Measurements from ENCODE around the gene CACNA1H.
"Not testable (repeated sequence)": the region's sequence is repeated elsewhere in the genome, so short reads cannot be mapped to it uniquely, and the experiment has no call there.

Gene CACNA1H

GRCh38 chr16:1213796-1214372 lies 61.0 kb downstream of the CACNA1H start:
- DNase-seq (ENCODE audit: low read depth), result no peak

DNA sequence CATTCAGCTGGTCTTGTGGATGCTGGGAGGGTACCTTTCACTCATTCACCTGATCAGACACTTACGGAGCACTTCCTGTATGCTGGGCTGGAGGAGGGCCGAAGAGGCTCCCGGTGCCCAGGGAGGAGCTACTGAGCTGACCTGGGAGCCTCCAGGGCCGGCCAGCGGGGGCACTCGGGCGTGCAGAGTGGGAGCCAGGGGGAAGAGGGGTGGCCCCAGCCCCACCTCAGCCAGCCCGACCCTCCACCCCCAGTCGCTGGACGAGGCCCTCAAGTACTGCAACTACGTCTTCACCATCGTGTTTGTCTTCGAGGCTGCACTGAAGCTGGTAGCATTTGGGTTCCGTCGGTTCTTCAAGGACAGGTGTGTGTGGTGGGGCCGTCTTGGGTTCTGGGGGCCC lies 61.8 kb downstream of the CACNA1H start:
- DNase-seq (ENCODE audit: low read depth), result no peak

DNA sequence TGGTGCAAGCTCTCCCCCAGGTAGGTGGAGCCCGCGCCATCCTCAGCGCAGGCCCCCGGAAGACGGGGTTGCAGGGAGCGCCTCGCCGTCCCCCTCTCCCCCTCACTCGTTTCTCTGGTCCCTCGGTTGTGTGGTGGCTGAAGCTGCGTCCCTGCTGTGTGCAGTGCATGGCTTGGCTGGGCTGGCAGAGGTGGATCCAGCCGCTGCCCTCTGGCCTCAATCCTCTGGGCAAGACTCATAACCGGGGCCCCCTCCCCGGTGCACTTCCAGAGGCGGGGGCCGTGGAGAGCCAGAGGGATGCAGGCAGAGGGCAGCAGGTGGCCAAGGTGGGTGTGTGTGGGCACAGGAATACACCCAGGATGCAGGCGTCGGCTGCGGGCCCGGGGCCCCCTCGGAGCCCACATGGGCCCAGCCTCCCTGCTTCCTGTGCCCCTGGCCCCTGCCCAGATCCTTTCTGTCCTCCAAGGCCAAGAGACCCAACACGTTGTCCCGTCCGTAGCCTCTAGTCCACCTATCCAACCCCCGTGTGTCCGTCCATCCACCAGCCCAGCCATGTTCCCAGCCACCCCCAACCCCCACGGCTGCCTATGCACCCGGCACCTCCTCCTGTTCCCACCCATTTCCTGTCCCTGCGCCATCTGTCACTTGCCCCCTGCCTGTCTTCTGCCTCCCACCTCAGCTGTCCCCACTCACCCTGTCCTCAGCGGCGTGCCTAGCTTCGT lies 62.8 kb downstream of the CACNA1H start:
- DNase-seq (ENCODE audit: low read depth), result no peak

- no peak for DNase-seq (ENCODE audit: low read depth)
Measured at GRCh38 chr16:1216296-1216619, 63.4 kb downstream of the CACNA1H start.

DNA sequence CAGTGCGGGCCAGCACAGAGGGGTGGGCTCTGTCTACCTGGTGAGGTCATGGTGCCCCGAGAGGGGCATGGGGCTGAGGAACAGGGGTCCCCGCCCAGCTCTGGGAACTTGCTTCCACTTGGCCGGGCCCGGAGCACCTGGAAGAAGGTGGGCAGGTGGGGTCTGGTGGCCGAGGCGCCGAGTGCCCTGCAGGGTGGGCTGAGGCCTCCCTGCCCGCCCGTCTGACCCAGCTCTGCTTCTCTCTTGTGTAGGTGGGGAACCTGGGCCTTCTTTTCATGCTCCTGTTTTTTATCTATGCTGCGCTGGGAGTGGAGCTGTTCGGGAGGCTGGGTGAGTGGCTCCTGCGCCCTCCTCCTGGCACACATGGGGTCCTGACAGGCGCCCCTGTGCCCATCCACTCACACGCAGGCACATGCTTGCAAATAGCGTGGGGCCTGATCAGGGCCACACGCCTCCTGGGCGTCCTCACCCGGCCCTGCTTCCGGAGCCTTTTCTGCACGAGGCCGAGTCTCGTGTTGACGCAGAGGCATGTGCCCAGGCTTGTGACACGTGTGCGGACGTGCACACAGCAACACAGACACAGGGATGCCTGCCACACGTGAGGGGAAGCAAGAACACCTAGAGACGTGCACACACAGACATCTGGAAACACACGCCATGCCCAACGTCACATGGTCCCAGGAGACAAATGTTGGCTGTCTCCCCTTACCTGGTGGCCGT lies 63.9 kb downstream of the CACNA1H start:
- DNase-seq (ENCODE audit: low read depth), result no peak

- DNase-seq (ENCODE audit: low read depth), result no peak
Measured at GRCh38 chr16:1217526-1217925, 64.6 kb downstream of the CACNA1H start.

DNA sequence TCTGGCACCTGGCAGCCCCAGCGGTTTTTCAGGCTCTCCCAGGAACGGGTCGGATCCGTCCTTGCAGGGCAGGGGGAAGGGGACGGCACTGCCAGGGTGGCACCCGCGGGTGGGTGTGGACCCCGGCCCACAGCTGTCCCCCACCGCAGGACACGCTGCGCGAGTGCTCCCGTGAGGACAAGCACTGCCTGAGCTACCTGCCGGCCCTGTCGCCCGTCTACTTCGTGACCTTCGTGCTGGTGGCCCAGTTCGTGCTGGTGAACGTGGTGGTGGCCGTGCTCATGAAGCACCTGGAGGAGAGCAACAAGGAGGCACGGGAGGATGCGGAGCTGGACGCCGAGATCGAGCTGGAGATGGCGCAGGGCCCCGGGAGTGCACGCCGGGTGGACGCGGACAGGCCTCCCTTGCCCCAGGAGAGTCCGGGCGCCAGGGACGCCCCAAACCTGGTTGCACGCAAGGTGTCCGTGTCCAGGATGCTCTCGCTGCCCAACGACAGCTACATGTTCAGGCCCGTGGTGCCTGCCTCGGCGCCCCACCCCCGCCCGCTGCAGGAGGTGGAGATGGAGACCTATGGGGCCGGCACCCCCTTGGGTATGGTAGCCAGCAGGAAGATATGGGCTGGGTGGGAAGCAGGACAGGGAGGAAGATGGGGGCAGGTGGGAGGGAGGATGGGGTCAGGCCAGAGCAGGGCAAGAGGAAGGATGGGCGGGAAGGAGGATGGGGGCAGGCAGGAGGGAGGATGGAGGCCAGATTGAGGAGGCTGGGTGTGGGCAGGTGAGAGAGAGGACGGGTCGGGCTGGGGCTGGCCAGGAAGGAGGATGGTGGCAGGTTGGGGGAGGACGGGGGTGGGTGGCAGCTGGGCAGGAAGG lies 65.4 kb downstream of the CACNA1H start:
- no peak for DNase-seq (ENCODE audit: low read depth)

DNA sequence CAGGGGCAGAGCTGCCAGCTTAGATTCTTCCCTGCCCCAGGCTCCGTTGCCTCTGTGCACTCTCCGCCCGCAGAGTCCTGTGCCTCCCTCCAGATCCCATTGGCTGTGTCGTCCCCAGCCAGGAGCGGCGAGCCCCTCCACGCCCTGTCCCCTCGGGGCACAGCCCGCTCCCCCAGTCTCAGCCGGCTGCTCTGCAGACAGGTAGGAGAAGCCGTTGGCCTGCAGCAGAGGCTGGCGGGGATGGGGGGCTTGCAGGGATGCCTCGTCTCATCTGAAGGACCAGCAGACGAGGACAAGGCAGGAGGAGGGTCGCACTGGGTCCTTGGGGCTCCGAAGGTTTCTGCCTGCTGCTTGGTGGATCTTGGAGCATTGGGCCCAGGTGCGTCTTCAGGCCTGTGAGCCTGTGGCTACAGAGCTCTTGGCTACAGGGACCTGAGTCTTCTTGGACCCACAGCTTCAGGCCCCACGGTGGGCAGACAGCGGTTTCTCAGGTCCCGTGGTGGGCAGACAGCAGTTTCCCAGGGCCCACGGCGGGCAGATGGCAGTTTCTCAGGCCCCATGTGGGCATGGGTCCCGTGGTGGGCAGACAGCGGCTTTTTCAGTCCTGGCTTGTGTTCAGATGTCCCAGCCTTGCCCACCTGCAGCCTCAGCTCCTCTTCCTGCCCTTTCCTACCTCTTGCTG lies 66.2 kb downstream of the CACNA1H start:
- no peak for DNase-seq (ENCODE audit: low read depth)

DNA sequence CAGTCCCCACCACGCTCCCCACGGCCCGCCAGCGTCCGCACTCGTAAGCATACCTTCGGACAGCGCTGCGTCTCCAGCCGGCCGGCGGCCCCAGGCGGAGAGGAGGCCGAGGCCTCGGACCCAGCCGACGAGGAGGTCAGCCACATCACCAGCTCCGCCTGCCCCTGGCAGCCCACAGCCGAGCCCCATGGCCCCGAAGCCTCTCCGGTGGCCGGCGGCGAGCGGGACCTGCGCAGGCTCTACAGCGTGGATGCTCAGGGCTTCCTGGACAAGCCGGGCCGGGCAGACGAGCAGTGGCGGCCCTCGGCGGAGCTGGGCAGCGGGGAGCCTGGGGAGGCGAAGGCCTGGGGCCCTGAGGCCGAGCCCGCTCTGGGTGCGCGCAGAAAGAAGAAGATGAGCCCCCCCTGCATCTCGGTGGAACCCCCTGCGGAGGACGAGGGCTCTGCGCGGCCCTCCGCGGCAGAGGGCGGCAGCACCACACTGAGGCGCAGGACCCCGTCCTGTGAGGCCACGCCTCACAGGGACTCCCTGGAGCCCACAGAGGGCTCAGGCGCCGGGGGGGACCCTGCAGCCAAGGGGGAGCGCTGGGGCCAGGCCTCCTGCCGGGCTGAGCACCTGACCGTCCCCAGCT lies 67.3 kb downstream of the CACNA1H start:
- no peak for DNase-seq (ENCODE audit: low read depth)

- DNase-seq (ENCODE audit: low read depth), result no peak
Measured at GRCh38 chr16:1220841-1221627, 68.1 kb downstream of the CACNA1H start.

DNA sequence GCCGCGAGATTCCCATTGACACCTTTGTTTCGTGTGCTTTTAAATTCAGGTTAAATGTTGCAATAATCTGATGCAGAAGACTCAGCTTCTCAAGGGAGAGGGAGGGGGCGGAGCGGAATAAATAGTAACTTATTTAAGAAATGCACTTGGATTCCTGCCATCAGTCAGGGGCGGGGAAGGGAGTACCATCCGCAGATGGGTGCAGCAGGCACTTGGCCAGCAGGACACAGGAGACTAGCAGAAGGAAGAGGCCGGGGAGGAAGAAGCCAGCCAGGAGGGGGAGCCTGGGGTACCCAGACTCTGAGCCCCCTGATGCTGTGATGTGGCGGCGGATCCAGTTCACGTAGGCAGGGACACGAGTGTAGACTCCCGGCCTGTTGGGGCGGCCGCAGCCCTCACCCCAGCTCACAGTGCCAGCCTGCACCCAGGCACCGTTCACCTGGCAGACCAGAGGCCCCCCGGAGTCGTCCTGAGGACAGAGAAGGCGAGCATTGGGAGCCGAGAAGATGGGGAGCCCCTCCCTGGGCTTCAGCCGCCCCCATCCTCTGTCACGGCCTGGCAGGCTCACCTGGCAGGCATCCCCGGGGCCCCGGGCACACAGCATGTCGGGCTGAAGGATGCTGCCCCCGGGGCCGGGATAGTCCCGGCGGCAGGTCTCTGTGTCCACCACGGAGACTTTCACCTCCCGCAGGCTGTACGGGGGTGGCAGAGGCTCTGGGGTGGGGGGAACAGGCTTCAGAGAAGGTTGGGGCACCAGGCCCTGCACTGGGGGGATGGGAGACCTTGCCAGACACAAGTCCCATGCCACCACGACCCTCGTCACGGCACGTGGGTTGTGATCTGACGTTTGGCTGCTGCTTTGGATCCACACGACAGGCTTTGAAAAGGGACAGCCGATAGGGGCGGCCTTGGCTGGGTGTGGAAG lies 69.0 kb downstream of the CACNA1H start:
- DNase-seq (ENCODE audit: low read depth), result no peak

DNA sequence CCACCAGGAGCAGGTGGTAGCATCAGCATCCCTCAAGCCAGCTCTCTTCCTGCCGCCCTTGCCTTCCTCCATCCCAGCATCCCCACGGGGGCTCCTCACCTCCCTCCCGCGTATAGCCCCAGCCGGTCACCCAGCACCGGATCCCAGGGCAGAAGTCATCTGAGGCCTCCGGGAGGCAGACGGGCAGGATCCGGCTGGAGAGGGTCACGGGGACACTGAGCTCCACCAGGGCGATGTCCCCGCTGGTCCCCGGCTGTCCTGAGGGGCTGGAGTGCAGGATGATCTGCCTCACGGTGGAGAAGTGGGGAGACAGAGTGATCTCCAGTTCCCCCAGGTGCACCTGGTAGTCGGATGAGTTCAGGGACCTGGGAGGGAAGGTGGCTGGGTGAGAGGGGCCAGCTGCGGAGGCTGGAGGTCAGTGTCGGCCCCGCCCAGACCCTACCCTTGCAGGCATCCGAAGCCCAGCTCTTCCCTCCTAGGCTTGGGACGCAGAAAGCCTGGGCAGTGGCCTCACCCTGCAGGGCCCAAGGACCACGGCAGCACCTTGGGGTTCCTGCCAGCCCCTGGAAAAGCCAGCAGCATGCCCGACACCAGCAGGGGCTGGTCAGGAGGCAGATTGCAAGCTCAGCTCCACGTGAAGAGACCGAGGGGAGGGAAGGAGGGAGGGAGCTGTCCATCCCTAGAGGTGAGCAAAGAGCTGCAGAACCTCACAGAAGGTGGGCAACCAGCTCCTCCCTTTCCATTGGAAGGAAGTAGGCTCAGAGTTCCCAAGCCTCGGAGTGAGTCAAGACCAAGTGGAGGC lies 69.8 kb downstream of the CACNA1H start:
- no peak for DNase-seq (ENCODE audit: low read depth)

DNA sequence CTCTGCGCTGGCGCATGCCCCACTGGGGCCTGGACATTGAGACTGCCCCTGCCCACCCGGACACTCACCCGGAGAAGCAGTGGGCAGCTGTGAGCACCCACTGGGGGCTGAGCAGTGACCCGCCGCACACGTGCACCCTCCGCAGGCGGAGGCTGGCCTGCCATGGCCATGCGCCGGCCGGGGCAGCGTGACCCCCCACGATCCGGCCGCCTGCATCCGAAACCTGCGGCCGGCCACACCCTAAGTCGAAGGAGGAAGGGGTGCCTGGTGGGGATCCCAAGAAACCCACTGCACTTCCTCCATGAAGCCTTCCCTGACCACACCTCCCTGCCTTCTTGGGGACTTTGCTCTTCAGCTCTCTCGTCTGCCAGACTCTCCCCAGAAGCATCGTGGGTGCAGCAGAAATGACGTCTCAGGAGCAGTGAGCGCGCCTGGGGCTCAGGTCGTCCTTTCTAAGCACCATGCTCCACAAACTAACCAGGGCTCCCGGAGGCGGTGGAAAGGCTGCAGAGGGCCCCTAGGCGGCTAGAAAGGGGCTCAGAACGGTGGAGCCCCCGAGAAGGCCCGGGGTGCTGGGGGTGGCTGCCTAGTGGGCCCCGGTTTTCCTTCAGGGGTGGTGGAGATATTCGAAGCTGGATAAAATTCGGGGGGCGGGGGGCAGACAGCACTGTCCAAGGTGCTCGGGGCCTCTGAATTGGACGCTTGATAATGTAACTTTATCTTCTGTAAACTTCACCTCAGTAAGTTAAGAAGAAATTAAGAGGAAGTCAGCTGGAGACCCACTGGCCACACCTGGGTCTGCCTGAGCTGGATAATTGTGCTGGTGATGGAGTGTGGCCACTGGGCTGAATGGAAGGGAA lies 70.7 kb downstream of the CACNA1H start:
- no peak for DNase-seq (ENCODE audit: low read depth)

GRCh38 chr16:1224558-1224957 lies 71.7 kb downstream of the CACNA1H start:
- no peak for DNase-seq (ENCODE audit: low read depth)

DNA sequence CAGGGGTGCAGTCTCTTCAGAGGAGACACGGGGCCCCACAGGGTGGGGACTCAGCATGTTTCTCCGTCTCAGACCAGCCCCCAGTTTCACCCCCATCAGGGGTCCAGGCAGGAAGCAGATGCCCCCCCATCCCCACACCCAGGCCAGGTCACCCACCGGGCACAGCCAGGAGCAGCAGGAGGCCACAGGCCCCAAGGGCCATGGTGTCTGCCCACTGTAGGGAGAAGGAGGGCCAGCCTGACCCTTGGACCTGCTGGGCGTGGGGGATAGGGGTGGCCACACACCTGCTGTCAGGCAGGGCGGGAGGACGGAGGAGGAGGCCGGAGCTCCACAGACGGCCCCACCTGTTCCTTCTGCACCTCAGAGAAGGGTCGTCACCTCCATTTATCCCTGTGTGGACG lies 72.1 kb downstream of the CACNA1H start, which contains the start of gene TPSG1:
Gene TPSG1, minus strand, starts transcription at position 218 of the 401 bp plus-strand sequence. Its CDS starts 16 bp downstream, at position 202.
- no peak for DNase-seq (ENCODE audit: low read depth)

- not testable (repeated sequence) for DNase-seq (ENCODE audit: low read depth)
Measured at GRCh38 chr16:1225728-1226311, 72.9 kb downstream of the CACNA1H start.

DNA sequence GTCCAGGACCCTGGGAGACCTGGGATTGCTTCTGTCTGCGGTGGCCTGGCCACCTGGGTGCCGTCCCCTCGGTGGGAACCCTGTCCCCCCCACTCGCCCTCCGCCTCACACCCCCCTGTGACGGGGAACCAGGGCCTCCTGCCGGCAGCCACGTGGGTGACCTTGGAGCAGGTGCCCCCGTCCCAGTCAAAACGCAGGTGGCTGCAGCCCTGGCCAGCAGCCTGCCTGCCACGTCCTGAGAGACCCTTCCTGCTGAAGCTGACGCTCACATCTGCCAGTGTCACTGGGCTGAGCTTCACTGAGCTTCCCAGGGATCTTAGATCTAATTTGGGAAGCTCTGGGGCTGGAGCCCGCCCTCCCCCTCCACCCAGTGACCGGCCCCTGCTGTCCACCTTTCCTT lies 73.8 kb downstream of the CACNA1H start:
- not testable (repeated sequence) for DNase-seq (ENCODE audit: low read depth)

Data from fibroblast of the conjunctiva (primary cell).